Progenitor cell of endocrine pancreas (in vitro differentiated cells): Measurements from ENCODE around the gene TOMM6. TPM values are rescaled to one million over a fixed set of nuclear protein-coding genes. Genes with fewer than 3 reads are reported as not detected.

Experiments used
- DNase-seq: peaks from one replicate; pipeline ENCODE4 v3.0.0; 2021; ENCODE audit warnings: low spot score; ENCODE audit not compliant: unreplicated experiment
- H3K27ac Mint-ChIP-seq: 2 replicates; pipeline ENCODE4 v1.8.0; 2021; ENCODE audit warnings: mild to moderate bottlenecking, moderate library complexity, mixed read lengths
- H3K27me3 Mint-ChIP-seq: 2 replicates; pipeline ENCODE4 v1.8.0; 2021; ENCODE audit warnings: mixed read lengths
- H3K36me3 Mint-ChIP-seq: 2 replicates; pipeline ENCODE4 v1.8.0; 2022; ENCODE audit warnings: mixed read lengths; ENCODE audit not compliant: insufficient read depth
- H3K4me1 Mint-ChIP-seq: 2 replicates; pipeline ENCODE4 v1.8.0; 2021; ENCODE audit warnings: low read depth, mixed read lengths
- H3K4me3 Mint-ChIP-seq: 2 replicates; pipeline ENCODE4 v1.8.0; 2021; ENCODE audit warnings: low read depth, mild to moderate bottlenecking, moderate library complexity, mixed read lengths
- H3K9me3 Mint-ChIP-seq: 2 replicates; pipeline ENCODE4 v1.8.0; 2021; ENCODE audit warnings: low read depth, mixed read lengths
- CTCF ChIP-seq: fragments of 200-600 bp; sonication (generic); IDR thresholded peaks from one replicate; pipeline ENCODE4 v1.5.0; 2021; ENCODE audit warnings: antibody characterized with exemption, mild to moderate bottlenecking; ENCODE audit not compliant: unreplicated experiment
- total RNA-seq: library from RNA; stranded (reverse); gene quantifications from 2 replicates; pipeline ENCODE4 v1.2.1, GENCODE V29; 2021

The TOMM6 gene
- total RNA-seq, 1 donor from 2014 or later: 172 TPM

GRCh38 chr6:41783106-41783780, 4.3 kb upstream of the TOMM6 start:
- peaks cover 22% of the 10 kb centered on the region for H3K4me1 Mint-ChIP-seq
- no peaks in the 10 kb centered on the region for H3K9me3 Mint-ChIP-seq
- no peak for DNase-seq
- no peaks in the 10 kb centered on the region for H3K36me3 Mint-ChIP-seq
- H3K27ac Mint-ChIP-seq: no peak overlapping the region
- no peak for TF ChIP-seq CTCF
- H3K27me3 Mint-ChIP-seq: peaks cover 8% of the 10 kb centered on the region
- H3K4me3 Mint-ChIP-seq: no peak overlapping the region

GRCh38 chr6:41784581-41785171, 2.8 kb upstream of the TOMM6 start:
- H3K27me3 Mint-ChIP-seq: peaks cover 8% of the 10 kb centered on the region
- H3K9me3 Mint-ChIP-seq: no peaks in the 10 kb centered on the region
- peaks cover 19% of the 10 kb centered on the region for H3K4me1 Mint-ChIP-seq
- no peak overlapping the region for H3K27ac Mint-ChIP-seq
- TF ChIP-seq CTCF: no peak
- H3K4me3 Mint-ChIP-seq: peak overlapping the region; percentile 52
- no peak for DNase-seq
- H3K36me3 Mint-ChIP-seq: peaks cover 3% of the 10 kb centered on the region

GRCh38 chr6:41785254-41785653, 2.2 kb upstream of the TOMM6 start:
- Mint-ChIP-seq H3K36me3 (peaks cover 3% of the 10 kb centered on the region), H3K4me1 (peaks cover 19% of the 10 kb centered on the region), H3K4me3 (peak overlapping the region; percentile 52), H3K9me3 (no peaks in the 10 kb centered on the region), H3K27me3 (peaks cover 8% of the 10 kb centered on the region), H3K27ac (no peak overlapping the region)
- TF ChIP-seq CTCF: no peak
- DNase-seq: no peak

GRCh38 chr6:41785689-41786450, 1.6 kb upstream of the TOMM6 start:
- Mint-ChIP-seq H3K27ac (no peak overlapping the region), H3K4me3 (peak overlapping the region; percentile 95), H3K36me3 (peaks cover 3% of the 10 kb centered on the region), H3K9me3 (no peaks in the 10 kb centered on the region), H3K4me1 (peaks cover 19% of the 10 kb centered on the region), H3K27me3 (peaks cover 8% of the 10 kb centered on the region)
- DNase-seq: no peak
- TF ChIP-seq CTCF: no peak

GRCh38 chr6:41786451-41787218, 859 bp upstream of the TOMM6 start:
- H3K27me3 Mint-ChIP-seq: peaks cover 4% of the 10 kb centered on the region
- DNase-seq: peak; percentile 87
- peak; percentile 85 for TF ChIP-seq CTCF
- H3K4me1 Mint-ChIP-seq: peaks cover 13% of the 10 kb centered on the region
- no peaks in the 10 kb centered on the region for H3K9me3 Mint-ChIP-seq
- peak overlapping the region; percentile 96 for H3K27ac Mint-ChIP-seq
- peak overlapping the region; percentile 95 for H3K4me3 Mint-ChIP-seq
- peaks cover 3% of the 10 kb centered on the region for H3K36me3 Mint-ChIP-seq
